GM13977 (cell line): ENCODE results near the gene CBLL2.

Experiments used
- DNase-seq: peaks from one replicate; pipeline ENCODE4 v3.0.0; 2012; ENCODE audit warnings: low spot score
- in situ Hi-C: fragments of 300-500 bp; cut with MboI; formaldehyde crosslinking; loops from one replicate; pipeline ENCODE4 v1.12.0; 2022; ENCODE audit warnings: low sequenced_read_pairs, low pct_unique_long_range_greater_than_20kb, mixed read lengths, inconsistent platforms; ENCODE audit not compliant: unreplicated experiment
- TF ChIP-seq, protein P1 (sequence below): IDR thresholded peaks from 2 replicates; pipeline ENCODE4 v1.5.1; 2012; ENCODE audit warnings: mild to moderate bottlenecking, control low read depth; ENCODE audit not compliant: insufficient read depth; ENCODE audit errors: extremely low read depth, missing control alignments

Gene CBLL2

DNA sequence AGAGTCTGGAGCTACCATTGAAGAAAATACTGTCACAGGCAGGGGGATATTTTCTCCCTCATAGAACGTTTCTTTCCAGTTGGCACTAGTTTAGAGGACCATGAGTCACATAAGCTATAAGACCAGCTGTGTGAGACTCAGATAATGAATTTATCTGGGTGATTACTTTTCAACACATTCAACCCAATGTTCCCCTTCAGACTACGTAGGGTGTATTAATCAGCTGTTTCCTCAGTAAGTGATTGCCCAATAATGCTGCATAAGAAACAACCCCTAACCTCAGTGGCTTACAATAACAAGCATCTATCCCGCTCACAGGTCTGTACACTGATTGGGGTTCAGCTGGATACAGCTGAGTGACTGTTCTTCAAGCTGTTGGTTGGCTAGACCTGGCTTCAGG, 38.1 kb downstream of the CBLL2 start:
- no peak for DNase-seq
- in situ Hi-C loops = no loop called here
- TF ChIP-seq, protein P1, sequence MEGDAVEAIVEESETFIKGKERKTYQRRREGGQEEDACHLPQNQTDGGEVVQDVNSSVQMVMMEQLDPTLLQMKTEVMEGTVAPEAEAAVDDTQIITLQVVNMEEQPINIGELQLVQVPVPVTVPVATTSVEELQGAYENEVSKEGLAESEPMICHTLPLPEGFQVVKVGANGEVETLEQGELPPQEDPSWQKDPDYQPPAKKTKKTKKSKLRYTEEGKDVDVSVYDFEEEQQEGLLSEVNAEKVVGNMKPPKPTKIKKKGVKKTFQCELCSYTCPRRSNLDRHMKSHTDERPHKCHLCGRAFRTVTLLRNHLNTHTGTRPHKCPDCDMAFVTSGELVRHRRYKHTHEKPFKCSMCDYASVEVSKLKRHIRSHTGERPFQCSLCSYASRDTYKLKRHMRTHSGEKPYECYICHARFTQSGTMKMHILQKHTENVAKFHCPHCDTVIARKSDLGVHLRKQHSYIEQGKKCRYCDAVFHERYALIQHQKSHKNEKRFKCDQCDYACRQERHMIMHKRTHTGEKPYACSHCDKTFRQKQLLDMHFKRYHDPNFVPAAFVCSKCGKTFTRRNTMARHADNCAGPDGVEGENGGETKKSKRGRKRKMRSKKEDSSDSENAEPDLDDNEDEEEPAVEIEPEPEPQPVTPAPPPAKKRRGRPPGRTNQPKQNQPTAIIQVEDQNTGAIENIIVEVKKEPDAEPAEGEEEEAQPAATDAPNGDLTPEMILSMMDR = no peak

- no peak for DNase-seq
- TF ChIP-seq, protein P1 = no peak
- in situ Hi-C loops = no loop called here
Measured at GRCh38 chrX:22313766-22314165, 41.1 kb downstream of the CBLL2 start.

GRCh38 chrX:22314211-22314610, 41.5 kb downstream of the CBLL2 start:
- in situ Hi-C loops = no loop called here
- TF ChIP-seq, protein P1 = no peak
- DNase-seq = no peak

- DNase-seq = no peak
- TF ChIP-seq, protein P1 = no peak
- in situ Hi-C loops = no loop called here
Measured at GRCh38 chrX:22314692-22315091, 42.0 kb downstream of the CBLL2 start.

- in situ Hi-C loops = no loop called here
- DNase-seq = no peak
- TF ChIP-seq, protein P1 = no peak
Measured at GRCh38 chrX:22315151-22315550, 42.4 kb downstream of the CBLL2 start.

DNA sequence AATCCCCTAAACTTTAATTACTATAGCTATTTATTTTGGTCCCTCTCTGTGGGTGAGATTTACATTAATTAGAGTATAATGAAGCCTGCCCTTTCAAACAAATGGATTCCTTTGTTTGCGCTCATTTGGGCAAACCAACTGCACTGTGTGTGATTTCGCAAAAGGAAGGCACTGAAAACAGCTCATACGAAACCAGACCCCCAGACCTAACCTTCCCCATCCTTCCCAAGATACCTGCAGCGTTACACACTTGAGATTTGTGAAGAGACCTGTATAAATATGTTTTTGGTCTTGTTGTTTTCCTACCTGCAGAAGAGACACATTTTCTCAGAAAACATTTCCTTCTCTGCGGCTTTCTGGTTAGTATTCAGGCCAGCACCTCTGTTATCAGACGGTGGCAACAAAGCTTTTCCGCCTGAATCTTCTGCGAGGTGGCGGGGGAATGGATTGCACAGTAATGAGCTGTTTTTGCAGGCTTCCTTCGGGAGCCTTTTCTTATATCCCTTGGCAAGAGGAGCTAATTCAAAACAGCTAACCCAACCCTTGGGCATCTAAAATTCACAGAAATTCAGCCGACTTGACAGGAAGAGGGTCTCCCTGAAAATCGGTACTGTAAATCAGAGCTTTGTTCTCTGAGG, 47.6 kb downstream of the CBLL2 start:
- DNase-seq = no peak
- TF ChIP-seq, protein P1 = no peak
- in situ Hi-C loops = no loop called here
